IPS-15b (cell line): Measurements from ENCODE around the gene NCF1.
"Not testable (repeated sequence)": the region's sequence is repeated elsewhere in the genome, so short reads cannot be mapped to it uniquely, and the experiment has no call there.

ENCODE experiments used
- H3K27me3 ChIP-seq: one replicate; pipeline ENCODE4 v1.6.1; 2013; ENCODE audit warnings: low read length; ENCODE audit not compliant: control insufficient read depth, insufficient read depth
- H3K36me3 ChIP-seq: one replicate; pipeline ENCODE4 v1.6.1; 2013; ENCODE audit warnings: low read length; ENCODE audit not compliant: control insufficient read depth, insufficient read depth
- H3K4me1 ChIP-seq: one replicate; pipeline ENCODE4 v1.6.1; 2013; ENCODE audit warnings: mild to moderate bottlenecking, low read length; ENCODE audit not compliant: control insufficient read depth, insufficient read depth
- H3K4me3 ChIP-seq: one replicate; pipeline ENCODE4 v1.5.1; 2013; ENCODE audit warnings: low read depth, low read length
- H3K9ac ChIP-seq: one replicate; pipeline ENCODE4 v1.6.1; 2013; ENCODE audit warnings: low read depth, mild to moderate bottlenecking, low read length
- H3K9me3 ChIP-seq: one replicate; pipeline ENCODE4 v1.6.1; 2013; ENCODE audit warnings: mild to moderate bottlenecking, low read length; ENCODE audit not compliant: control insufficient read depth, insufficient read depth

The NCF1 gene

DNA sequence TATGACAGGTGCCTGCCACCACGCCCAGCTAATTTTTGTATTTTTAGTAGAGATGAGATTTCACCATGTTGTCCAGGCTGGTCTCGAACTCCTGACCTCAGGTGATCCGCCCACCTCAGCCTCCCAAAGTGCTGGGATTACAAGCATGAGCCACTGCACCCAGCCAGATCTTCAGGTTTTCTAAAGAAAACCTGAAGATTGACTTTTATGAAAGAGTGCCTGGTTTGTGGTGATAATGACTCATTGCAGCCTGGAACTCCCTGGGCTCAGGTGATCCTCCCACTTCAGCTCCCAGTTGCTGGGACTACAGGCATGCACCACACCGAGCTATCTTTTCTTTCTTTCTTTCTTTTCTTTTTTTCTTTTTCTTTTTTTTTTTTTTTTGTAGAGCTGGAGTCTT, 24.8 kb downstream of the NCF1 start:
- H3K9me3 ChIP-seq, H3K4me1 ChIP-seq, H3K27me3 ChIP-seq: not testable (repeated sequence)

DNA sequence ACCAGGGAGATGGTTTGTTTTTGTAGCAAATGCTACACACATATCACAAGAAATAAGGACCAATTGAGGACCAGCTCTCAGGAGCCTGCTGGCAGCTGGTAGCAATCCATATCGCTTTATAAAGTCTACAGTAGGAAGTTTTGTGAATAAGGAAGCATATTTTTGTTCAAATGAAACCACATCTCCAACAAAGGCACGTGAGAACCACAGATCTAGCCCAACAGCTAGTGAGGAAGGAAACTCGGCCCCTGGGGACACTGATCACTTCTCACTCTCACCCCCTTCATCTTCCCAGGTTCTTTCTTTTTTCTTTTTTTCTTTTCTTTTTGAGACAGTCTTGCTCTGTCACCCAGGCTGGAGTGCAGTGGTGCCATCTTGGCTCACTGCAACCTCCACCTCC, 42.1 kb downstream of the NCF1 start:
- not testable (repeated sequence) for H3K27me3 ChIP-seq, H3K9me3 ChIP-seq, H3K4me1 ChIP-seq, H3K36me3 ChIP-seq, H3K4me3 ChIP-seq, H3K9ac ChIP-seq

More for the DNA sequence above, 24.8 kb downstream of the NCF1 start:
- not testable (repeated sequence) for H3K4me3 ChIP-seq, H3K36me3 ChIP-seq, H3K9ac ChIP-seq

DNA sequence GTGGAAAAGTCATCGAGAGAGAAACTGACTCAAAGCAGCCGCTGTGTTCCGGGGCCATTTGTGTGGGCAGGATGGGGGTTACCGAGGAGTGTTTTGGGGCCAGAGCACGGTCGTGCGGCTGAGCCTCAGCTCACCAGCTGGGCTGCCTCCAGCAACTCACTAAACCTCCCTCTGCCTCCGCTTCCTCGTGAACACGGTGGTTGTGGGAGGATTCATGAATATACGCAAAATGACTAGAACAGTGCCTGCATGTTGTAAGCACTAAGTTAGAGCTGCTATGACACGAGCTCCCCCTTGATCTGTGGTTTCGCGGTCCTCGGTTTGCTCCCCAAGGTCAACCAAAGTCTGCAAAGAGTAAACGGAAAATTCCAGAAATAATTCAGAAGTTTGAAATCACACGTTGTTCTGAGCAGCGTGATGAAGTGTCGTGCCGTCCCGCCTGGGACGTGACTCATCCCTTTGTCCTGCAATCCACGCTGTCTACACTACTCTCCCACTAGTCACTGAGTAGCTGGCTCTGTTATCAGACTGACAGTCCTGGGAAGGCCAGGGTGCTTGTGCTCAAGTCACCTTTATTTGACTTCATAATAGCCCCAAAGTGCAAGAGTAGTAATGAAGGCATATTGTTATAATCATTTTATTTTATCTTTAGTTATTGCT, 46.5 kb downstream of the NCF1 start:
- not testable (repeated sequence) for H3K4me3 ChIP-seq, H3K9me3 ChIP-seq, H3K27me3 ChIP-seq, H3K4me1 ChIP-seq, H3K9ac ChIP-seq, H3K36me3 ChIP-seq

DNA sequence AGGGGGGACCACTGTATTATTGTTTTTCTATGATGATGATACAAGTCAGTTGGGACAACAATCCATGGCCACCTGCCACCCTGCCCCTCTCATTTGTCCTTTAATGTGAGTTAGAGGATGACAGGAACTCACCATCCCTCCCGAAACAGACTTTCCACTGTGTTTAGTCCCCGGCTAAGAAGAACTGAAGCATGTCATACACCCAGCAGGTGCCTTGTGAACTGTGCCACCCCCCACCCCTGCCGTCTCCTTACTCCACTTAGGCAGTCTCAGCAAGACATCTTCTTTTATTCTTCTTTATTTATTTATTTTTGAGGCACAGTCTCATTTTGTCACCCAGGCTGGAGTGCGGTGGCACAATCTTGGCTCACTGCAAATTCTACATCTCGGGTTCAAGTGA, 47.4 kb downstream of the NCF1 start:
- not testable (repeated sequence) for H3K9ac ChIP-seq, H3K36me3 ChIP-seq, H3K27me3 ChIP-seq, H3K4me1 ChIP-seq, H3K4me3 ChIP-seq, H3K9me3 ChIP-seq

DNA sequence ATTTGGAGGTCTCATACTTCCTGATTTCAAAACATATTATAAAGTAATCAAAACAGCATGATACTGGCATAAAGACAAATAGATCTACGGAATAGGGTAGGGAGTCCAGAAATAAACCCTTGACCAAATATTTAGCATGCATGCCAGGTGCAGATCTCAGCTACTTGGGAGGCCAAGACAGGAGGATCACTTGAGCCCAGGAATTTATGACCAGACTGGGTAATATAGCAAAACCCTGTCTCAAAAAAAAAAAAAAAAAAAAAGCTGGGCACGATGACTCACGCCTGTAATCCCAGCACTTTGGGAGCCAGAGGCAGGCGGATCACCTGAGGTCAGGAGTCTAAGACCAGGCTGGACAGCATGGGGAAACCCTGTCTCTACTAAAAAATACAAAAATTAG, 56.1 kb downstream of the NCF1 start:
- not testable (repeated sequence) for H3K4me1 ChIP-seq, H3K27me3 ChIP-seq, H3K9ac ChIP-seq, H3K9me3 ChIP-seq, H3K4me3 ChIP-seq, H3K36me3 ChIP-seq

DNA sequence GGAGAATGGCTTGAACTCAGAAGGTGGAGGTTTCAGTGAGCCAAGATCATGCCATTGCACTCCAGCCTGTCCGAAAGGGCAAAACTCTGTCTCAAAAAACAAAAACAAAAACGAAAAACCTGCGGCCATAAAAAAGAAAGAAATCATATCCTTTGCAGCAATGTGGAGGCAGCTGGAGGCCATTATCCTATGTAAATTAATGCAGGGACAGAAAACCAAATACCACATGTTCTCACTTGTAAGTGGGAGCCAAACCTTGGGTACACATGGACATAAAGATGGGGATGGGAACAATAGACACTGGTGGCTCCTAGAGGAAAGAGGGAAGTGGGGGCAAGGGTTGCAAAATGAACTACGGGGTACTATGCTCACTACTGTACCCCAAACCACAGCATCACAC, 56.6 kb downstream of the NCF1 start:
- not testable (repeated sequence) for H3K4me3 ChIP-seq, H3K27me3 ChIP-seq, H3K9ac ChIP-seq, H3K9me3 ChIP-seq, H3K4me1 ChIP-seq, H3K36me3 ChIP-seq
